Panc1 (cell line): ENCODE measurements around the gene TMC7. TPM values are rescaled to one million over a fixed set of nuclear protein-coding genes. Genes with fewer than 3 reads are reported as not detected.

Experiments used
- ATAC-seq: fragments of 200-7000 bp; cut with Tn5 transposase; 2 replicates; pipeline ENCODE4 v1.9.1; 2020; ENCODE audit warnings: mild to moderate bottlenecking, moderate library complexity
- BruUV-seq: library from RNA; stranded (reverse); fragments of 400-500 nt; replicated peaks from 2 replicates; lab custom pipeline; 2021; lab: Mats Ljungman, UMichigan
- CTCF ChIA-PET: fragments of 300-600 bp; sonication (Branson Sonifier 250); formaldehyde crosslinking; loops from one replicate; lab custom pipeline; 2022; ENCODE audit warnings: antibody characterized with exemption; lab: Charles Lee
- POLR2A ChIA-PET: fragments of 300-600 bp; sonication (Branson Sonifier 250); formaldehyde crosslinking; loops from one replicate; lab custom pipeline; 2022; ENCODE audit warnings: antibody characterized with exemption; lab: Charles Lee
- DNase-seq: peaks from one replicate; pipeline ENCODE4 v3.0.0-alpha.2; 2010; ENCODE audit warnings: low read depth, low spot score
- H3K27ac ChIP-seq: 2 replicates; pipeline ENCODE4 v1.5.1; 2011; ENCODE audit warnings: mild to moderate bottlenecking, low read length, inconsistent platforms
- H3K27me3 ChIP-seq: fragments of 200-500 bp; sonication (Bioruptor generic); 2 replicates; pipeline ENCODE4 v1.6.0; 2014; ENCODE audit warnings: low read length, inconsistent platforms; ENCODE audit not compliant: control insufficient read depth, insufficient read depth
- H3K36me3 ChIP-seq: fragments of 200-500 bp; sonication (Bioruptor generic); 2 replicates; pipeline ENCODE4 v1.5.1; 2014; ENCODE audit warnings: inconsistent platforms, mild to moderate bottlenecking, low read length, moderate library complexity; ENCODE audit not compliant: control insufficient read depth, insufficient read depth
- H3K4me1 ChIP-seq: 2 replicates; pipeline ENCODE4 v1.5.1; 2011; ENCODE audit warnings: inconsistent platforms, mild to moderate bottlenecking, low read length, moderate library complexity; ENCODE audit not compliant: control insufficient read depth, insufficient read depth
- H3K4me3 ChIP-seq, 2 experiments: 2 replicates each; pipeline ENCODE4 v1.5.1; 2011 to 2012; ENCODE audit warnings: low read depth in 2 of 2, low read length in 2 of 2, mild to moderate bottlenecking in 2 of 2, inconsistent platforms in 1 of 2, moderate library complexity in 1 of 2
- H3K9me3 ChIP-seq: fragments of 200-500 bp; sonication (Bioruptor generic); 2 replicates; pipeline ENCODE4 v1.5.1; 2014; ENCODE audit warnings: low read depth, mild to moderate bottlenecking, inconsistent platforms, low read length, moderate library complexity; ENCODE audit not compliant: control insufficient read depth, insufficient read depth
- POLR2AphosphoS5 ChIP-seq: IDR thresholded peaks from 2 replicates; pipeline ENCODE4 v1.6.1; 2012; ENCODE audit warnings: mild to moderate bottlenecking, low read depth, low read length, moderate library complexity
- SIN3A ChIP-seq: IDR thresholded peaks from 2 replicates; pipeline ENCODE4 v1.6.1; 2012; ENCODE audit warnings: low read depth, mild to moderate bottlenecking, low read length, moderate library complexity, borderline replicate concordance; ENCODE audit not compliant: insufficient read depth
- TCF7L2 ChIP-seq: IDR thresholded peaks from 2 replicates; pipeline ENCODE4 v1.6.1; 2011; ENCODE audit warnings: mild to moderate bottlenecking, low read depth, low read length, inconsistent platforms
- in situ Hi-C: cut with HindIII; loops from 2 replicates; pipeline ENCODE4 v1.10.0; 2016; ENCODE audit warnings: low sequenced_read_pairs, low pct_unique_long_range_greater_than_20kb
- intact Hi-C: fragments of 100-400 bp; cut with micrococcal nuclease; formaldehyde crosslinking; loops from one replicate; pipeline ENCODE4 v1.10.0; 2022; ENCODE audit not compliant: unreplicated experiment
- total RNA-seq: library from RNA; stranded (reverse); gene quantifications from one replicate; pipeline ENCODE4 v1.2.1, GENCODE V29; 2021; ENCODE audit not compliant: unreplicated experiment
- TF ChIP-seq, protein P1 (sequence below): fragments of 450-650 bp; IDR thresholded peaks from 2 replicates; pipeline ENCODE4 v1.5.1; 2017; ENCODE audit warnings: mild to moderate bottlenecking
- TF ChIP-seq, protein P2 (sequence below), 2 experiments: IDR thresholded peaks; 2 replicates each; pipeline ENCODE4 v1.6.1; 2011 to 2012; ENCODE audit warnings: low read depth in 2 of 2, control low read depth in 1 of 2, low read length in 1 of 2, mild to moderate bottlenecking in 1 of 2, moderate library complexity in 1 of 2; ENCODE audit not compliant: insufficient read depth in 1 of 2

Gene TMC7
- total RNA-seq, 1 experiment from 2014 or later = 5.1 TPM

GRCh38 chr16:19110537-19111360 lies 127.0 kb downstream of the TMC7 start:
- ATAC-seq = no peak
- BruUV-seq = no TSS peak
- POLR2A ChIA-PET = interaction anchor here (0.5 to 2.1 kb wide), 5 partner anchors 11 to 410 kb away, joined by 3 to 14 read pairs (median 5); no protein-coding TSS in a partner anchor
- TF ChIP-seq POLR2AphosphoS5 (no peak), TCF7L2 (no peak), SIN3A (no peak)
- TF ChIP-seq, protein P1, sequence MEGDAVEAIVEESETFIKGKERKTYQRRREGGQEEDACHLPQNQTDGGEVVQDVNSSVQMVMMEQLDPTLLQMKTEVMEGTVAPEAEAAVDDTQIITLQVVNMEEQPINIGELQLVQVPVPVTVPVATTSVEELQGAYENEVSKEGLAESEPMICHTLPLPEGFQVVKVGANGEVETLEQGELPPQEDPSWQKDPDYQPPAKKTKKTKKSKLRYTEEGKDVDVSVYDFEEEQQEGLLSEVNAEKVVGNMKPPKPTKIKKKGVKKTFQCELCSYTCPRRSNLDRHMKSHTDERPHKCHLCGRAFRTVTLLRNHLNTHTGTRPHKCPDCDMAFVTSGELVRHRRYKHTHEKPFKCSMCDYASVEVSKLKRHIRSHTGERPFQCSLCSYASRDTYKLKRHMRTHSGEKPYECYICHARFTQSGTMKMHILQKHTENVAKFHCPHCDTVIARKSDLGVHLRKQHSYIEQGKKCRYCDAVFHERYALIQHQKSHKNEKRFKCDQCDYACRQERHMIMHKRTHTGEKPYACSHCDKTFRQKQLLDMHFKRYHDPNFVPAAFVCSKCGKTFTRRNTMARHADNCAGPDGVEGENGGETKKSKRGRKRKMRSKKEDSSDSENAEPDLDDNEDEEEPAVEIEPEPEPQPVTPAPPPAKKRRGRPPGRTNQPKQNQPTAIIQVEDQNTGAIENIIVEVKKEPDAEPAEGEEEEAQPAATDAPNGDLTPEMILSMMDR = no peak
- TF ChIP-seq, protein P2, sequence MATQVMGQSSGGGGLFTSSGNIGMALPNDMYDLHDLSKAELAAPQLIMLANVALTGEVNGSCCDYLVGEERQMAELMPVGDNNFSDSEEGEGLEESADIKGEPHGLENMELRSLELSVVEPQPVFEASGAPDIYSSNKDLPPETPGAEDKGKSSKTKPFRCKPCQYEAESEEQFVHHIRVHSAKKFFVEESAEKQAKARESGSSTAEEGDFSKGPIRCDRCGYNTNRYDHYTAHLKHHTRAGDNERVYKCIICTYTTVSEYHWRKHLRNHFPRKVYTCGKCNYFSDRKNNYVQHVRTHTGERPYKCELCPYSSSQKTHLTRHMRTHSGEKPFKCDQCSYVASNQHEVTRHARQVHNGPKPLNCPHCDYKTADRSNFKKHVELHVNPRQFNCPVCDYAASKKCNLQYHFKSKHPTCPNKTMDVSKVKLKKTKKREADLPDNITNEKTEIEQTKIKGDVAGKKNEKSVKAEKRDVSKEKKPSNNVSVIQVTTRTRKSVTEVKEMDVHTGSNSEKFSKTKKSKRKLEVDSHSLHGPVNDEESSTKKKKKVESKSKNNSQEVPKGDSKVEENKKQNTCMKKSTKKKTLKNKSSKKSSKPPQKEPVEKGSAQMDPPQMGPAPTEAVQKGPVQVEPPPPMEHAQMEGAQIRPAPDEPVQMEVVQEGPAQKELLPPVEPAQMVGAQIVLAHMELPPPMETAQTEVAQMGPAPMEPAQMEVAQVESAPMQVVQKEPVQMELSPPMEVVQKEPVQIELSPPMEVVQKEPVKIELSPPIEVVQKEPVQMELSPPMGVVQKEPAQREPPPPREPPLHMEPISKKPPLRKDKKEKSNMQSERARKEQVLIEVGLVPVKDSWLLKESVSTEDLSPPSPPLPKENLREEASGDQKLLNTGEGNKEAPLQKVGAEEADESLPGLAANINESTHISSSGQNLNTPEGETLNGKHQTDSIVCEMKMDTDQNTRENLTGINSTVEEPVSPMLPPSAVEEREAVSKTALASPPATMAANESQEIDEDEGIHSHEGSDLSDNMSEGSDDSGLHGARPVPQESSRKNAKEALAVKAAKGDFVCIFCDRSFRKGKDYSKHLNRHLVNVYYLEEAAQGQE (IDR thresholded peaks at IDR 0.05; ENCODE audit: insufficient read depth in 1 of 2, low read depth in 2 of 2, low read length in 1 of 2) = no peak
- no peak overlapping the region for H3K4me3 ChIP-seq
- H3K9me3 ChIP-seq = no peaks in the 10 kb centered on the region
- CTCF ChIA-PET = interaction anchor here (0.6 to 0.8 kb wide), 3 partner anchors 16 to 40 kb away, joined by 4 to 16 read pairs (median 13); no protein-coding TSS in a partner anchor
- peak overlapping the region; percentile 5; the same call in 1 of the 2 replicates for H3K27ac ChIP-seq
- peaks cover 36% of the 10 kb centered on the region for H3K4me1 ChIP-seq
- intact Hi-C loops = no loop called here
- DNase-seq = no peak
- in situ Hi-C loops = no loop called here
- H3K36me3 ChIP-seq = no peaks in the 10 kb centered on the region
- no peaks in the 10 kb centered on the region for H3K27me3 ChIP-seq

GRCh38 chr16:19112099-19112407 lies 128.3 kb downstream of the TMC7 start:
- BruUV-seq = no TSS peak
- in situ Hi-C loops = no loop called here
- Histone ChIP-seq H3K27me3 (no peaks in the 10 kb centered on the region), H3K9me3 (no peaks in the 10 kb centered on the region), H3K4me3 (no peak overlapping the region), H3K36me3 (no peaks in the 10 kb centered on the region; the same call in 1 of the 2 replicates), H3K4me1 (peaks cover 49% of the 10 kb centered on the region), H3K27ac (peak overlapping the region; percentile 95)
- ATAC-seq (no peak), DNase-seq (no peak)
- intact Hi-C loops = no loop called here
- ChIA-PET POLR2A (no interaction called here), CTCF (interaction anchor here (0.5 to 1.2 kb wide), 3 partner anchors 17 to 52 kb away, joined by 3 to 12 read pairs (median 3); no protein-coding TSS in a partner anchor)
- TF ChIP-seq, protein P2 (IDR thresholded peaks at IDR 0.05; ENCODE audit: insufficient read depth in 1 of 2, low read depth in 2 of 2, low read length in 1 of 2) = no peak
- TF ChIP-seq, protein P1 = no peak
